Tibial artery (tissue), 4 donors: Measurements from ENCODE around the gene RAPGEF6.

Experiments
- DNase-seq, 2 donors: peaks; one replicate each; pipeline ENCODE4 v3.0.0-alpha.2; 2019
- H3K27ac ChIP-seq, 2 donors: fragments of 200-600 bp; sonication (generic) in 1 of 2; 1 replicate in 1 of 2; 2 replicates in 1 of 2; pipeline ENCODE4 v1.5.1; 2018 to 2019; ENCODE audit warnings: mild to moderate bottlenecking in 1 of 2
- H3K27me3 ChIP-seq, 2 donors: fragments of 200-600 bp; sonication (generic) in 1 of 2; one replicate each; pipeline versions ENCODE4 v1.5.1 to v1.6.0; 2016 to 2019
- H3K36me3 ChIP-seq, 3 donors: fragments of 200-600 bp; sonication (generic) in 2 of 3; one replicate each; pipeline ENCODE4 v1.5.1; 2016 to 2019; ENCODE audit warnings: mild to moderate bottlenecking in 2 of 3
- H3K4me1 ChIP-seq, 4 donors: fragments of 200-600 bp; sonication (generic) in 2 of 4; 1 replicate in 3 of 4; 2 replicates in 1 of 4; pipeline ENCODE4 v1.5.1; 2016 to 2019
- H3K4me3 ChIP-seq, 2 donors: fragments of 200-600 bp; sonication (generic) in 1 of 2; 1 replicate in 1 of 2; 2 replicates in 1 of 2; pipeline ENCODE4 v1.5.1; 2018 to 2019; ENCODE audit warnings: mild to moderate bottlenecking in 2 of 2
- H3K9me3 ChIP-seq, 3 donors: fragments of 200-600 bp; sonication (generic) in 1 of 3; one replicate each; pipeline ENCODE4 v1.5.1; 2016 to 2019
- intact Hi-C: fragments of 100-400 bp; cut with DNase I; formaldehyde crosslinking; loops from one replicate; pipeline ENCODE4 v1.15.0; 2023; ENCODE audit warnings: low total_unique reads
- TF ChIP-seq, protein P1 (sequence below), 2 experiments: fragments of 200-600 bp in 1 of 2; fragments of 450-650 bp in 1 of 2; IDR thresholded peaks; one replicate each; pipeline ENCODE4 v1.5.1; 2017 to 2019; ENCODE audit warnings: antibody characterized with exemption in 2 of 2, mild to moderate bottlenecking in 1 of 2, moderate library complexity in 1 of 2

Gene RAPGEF6

DNA sequence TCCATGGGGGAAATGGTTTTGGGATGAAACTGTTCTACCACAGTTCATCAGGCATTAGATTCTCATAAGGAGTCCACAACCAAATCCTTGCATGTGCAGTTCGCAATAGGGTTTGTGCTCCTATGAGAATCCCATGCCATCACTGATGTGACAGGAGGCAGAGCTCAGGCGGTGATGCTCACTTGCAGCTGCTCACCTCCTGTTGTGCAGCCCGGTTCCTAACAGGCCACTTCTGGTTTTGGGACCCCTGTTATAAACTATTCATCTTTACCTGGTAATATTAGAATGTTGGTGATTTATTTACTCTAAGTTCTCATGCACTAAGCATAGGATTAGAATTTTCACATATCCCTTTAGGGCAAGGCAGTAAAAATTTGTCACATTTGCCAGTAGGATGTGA, 248.9 kb downstream of the RAPGEF6 start:
- intact Hi-C loops, result loop anchor here (10.0 kb wide), 1 partner anchor 121 kb away; the partner anchor contains the start of gene CDC42SE2
- H3K4me1 ChIP-seq, result peaks cover 0 to 7% (median 1%) of the 10 kb centered on the region in 4 donors

DNA sequence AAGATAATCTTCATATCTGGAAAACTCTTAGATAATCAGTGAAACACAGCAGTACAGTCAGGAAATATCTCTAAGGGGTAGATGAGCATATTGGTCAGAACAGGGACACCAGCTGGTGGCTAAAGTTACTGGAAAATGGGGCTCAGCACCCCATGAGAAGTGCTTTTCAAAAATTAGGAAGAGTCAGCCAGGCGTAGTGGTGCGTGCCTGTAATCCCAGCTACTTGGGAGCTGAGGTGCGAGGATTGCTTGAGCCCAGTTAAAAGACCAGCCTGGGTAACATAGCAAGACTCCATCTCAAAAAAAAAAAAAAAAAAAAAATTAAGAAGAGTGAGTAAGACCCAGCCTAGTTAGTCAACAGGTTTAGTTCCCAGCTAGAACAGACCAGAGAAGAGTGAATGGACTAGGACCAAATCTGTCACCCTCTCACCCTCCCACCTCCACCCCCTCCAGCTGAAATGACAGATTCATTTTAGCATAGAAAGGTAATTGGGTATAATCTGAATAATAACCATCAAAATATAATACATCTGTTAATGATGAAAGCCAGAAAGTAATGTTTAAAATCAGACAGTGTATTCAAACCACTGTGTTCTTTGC, 250.3 kb downstream of the RAPGEF6 start:
- Histone ChIP-seq H3K27me3 (no peaks in the 10 kb centered on the region), H3K4me3 (no peak overlapping the region), H3K9me3 (no peaks in the 10 kb centered on the region), H3K36me3 (peaks cover 0 to 11% (median 5%) of the 10 kb centered on the region in 3 donors), H3K4me1 (peaks cover 0 to 18% (median 3%) of the 10 kb centered on the region in 4 donors), H3K27ac (no peak overlapping the region)
- TF ChIP-seq, protein P1, sequence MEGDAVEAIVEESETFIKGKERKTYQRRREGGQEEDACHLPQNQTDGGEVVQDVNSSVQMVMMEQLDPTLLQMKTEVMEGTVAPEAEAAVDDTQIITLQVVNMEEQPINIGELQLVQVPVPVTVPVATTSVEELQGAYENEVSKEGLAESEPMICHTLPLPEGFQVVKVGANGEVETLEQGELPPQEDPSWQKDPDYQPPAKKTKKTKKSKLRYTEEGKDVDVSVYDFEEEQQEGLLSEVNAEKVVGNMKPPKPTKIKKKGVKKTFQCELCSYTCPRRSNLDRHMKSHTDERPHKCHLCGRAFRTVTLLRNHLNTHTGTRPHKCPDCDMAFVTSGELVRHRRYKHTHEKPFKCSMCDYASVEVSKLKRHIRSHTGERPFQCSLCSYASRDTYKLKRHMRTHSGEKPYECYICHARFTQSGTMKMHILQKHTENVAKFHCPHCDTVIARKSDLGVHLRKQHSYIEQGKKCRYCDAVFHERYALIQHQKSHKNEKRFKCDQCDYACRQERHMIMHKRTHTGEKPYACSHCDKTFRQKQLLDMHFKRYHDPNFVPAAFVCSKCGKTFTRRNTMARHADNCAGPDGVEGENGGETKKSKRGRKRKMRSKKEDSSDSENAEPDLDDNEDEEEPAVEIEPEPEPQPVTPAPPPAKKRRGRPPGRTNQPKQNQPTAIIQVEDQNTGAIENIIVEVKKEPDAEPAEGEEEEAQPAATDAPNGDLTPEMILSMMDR (IDR thresholded peaks at IDR 0.05), result no peak
- no peak for DNase-seq
- intact Hi-C loops, result loop anchor here (10.0 kb wide), 1 partner anchor 120 kb away; the partner anchor contains the start of gene CDC42SE2

More for the DNA sequence above, 248.9 kb downstream of the RAPGEF6 start:
- Histone ChIP-seq H3K27ac (no peak overlapping the region), H3K27me3 (no peaks in the 10 kb centered on the region), H3K4me3 (no peak overlapping the region), H3K9me3 (no peaks in the 10 kb centered on the region), H3K36me3 (peaks cover 0 to 11% (median 8%) of the 10 kb centered on the region in 3 donors)
- no peak for DNase-seq
- TF ChIP-seq, protein P1 (IDR thresholded peaks at IDR 0.05), result no peak

DNA sequence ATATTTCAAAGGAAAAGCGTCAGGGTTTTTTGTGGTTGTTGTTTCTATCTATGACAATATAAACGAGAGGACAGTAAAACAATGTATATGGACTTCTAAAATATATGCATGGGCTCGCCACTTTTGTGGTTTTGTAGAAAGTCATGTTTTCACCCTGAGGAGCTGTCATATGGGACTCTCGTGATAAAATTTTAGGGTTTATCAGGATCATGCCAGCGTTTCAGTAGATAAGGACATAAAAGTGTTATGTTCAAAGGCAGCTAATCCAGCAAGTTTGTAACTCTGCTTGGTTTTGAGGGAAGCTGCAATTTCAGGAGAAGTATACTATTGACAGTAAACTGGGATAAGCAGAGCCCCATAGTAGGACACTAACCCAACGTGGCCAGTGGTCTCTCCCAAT, 250.9 kb downstream of the RAPGEF6 start:
- no peak for DNase-seq
- H3K9me3 ChIP-seq, result no peaks in the 10 kb centered on the region
- peaks cover 0 to 19% (median 3%) of the 10 kb centered on the region in 4 donors for H3K4me1 ChIP-seq
- no peak overlapping the region for H3K27ac ChIP-seq
- H3K27me3 ChIP-seq, result no peaks in the 10 kb centered on the region
- no peak overlapping the region for H3K4me3 ChIP-seq
- peaks cover 0 to 11% (median 5%) of the 10 kb centered on the region in 3 donors for H3K36me3 ChIP-seq
- intact Hi-C loops, result loop anchor here (10.0 kb wide), 1 partner anchor 119 kb away; the partner anchor contains the start of gene CDC42SE2
- TF ChIP-seq, protein P1 (IDR thresholded peaks at IDR 0.05), result no peak

DNA sequence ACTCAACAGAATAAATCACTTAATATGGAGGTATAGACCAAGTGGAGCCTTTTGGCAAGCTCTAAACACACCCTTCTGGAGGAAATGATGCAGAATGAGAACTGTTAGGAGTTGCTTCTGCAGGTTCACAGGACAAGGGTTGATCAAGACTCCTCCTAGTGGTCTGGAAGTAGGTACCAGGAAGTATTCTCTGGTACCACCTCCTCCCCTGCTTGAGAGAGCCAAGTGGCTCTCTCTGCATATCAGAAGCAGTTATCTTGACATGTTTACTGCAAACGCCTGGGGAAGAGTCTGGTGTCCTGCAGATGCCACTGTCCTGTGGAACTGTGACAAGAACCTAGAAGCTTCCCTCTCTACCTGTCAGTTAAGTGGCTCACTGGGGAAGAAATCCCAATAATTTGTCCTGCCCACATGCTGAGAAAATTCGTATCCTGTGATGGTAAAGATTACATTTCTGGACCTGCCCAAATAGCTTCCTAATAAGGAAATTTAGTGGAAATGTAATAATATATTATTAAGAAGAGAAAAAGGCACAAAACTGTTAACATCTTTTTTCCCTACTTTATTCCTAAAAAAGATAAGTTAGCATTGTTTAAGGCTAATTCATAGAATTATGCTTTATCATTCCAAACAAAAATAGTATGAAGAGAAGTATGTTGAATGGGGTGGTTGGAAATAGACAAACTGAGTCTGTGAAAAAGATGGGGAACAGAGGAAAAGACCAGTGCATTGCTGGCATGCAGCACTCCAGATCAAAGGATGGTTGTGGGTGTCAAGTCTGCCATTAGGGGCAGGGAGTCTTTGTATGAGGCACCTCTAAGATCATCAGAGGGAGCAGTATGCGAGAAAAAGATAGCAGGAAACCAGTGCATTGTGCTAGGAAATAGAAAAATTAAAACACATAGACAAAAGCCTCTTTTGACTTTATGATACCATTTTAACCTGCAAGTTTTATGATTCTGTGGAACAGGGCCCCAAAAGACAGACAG, 252.3 kb downstream of the RAPGEF6 start:
- Histone ChIP-seq H3K27ac (no peak overlapping the region), H3K4me1 (peaks cover 0 to 29% (median 3%) of the 10 kb centered on the region in 4 donors), H3K36me3 (peaks cover 0 to 6% (median 2%) of the 10 kb centered on the region in 3 donors), H3K4me3 (no peak overlapping the region), H3K9me3 (no peaks in the 10 kb centered on the region), H3K27me3 (no peaks in the 10 kb centered on the region)
- TF ChIP-seq, protein P1 (IDR thresholded peaks at IDR 0.05), result no peak
- no peak for DNase-seq
- intact Hi-C loops, result loop anchor here (10.0 kb wide), 1 partner anchor 118 kb away; the partner anchor contains the start of gene CDC42SE2

DNA sequence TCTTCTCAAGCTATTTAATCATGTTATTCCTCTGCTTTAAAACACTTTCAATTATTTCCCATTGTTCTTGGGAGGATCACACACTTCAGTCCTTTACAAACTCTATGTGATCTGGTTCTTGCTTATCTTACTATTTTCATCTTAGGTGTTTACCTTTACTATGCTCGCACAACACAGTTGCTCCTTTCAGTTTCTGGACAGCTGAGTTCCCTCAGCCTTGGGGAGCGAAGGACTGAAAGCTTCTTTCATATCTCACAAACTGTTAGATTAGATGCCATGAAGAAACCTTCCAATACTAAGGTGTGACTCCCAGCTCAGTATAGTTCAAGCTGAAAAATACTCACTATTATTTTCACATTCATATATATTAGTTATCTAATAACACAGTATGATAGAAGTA, 253.3 kb downstream of the RAPGEF6 start:
- intact Hi-C loops, result loop anchor here (10.0 kb wide), 1 partner anchor 117 kb away; the partner anchor contains the start of gene CDC42SE2
- peaks cover 0 to 29% (median 3%) of the 10 kb centered on the region in 4 donors for H3K4me1 ChIP-seq

More for the DNA sequence above, 253.3 kb downstream of the RAPGEF6 start:
- DNase-seq, result no peak
- Histone ChIP-seq H3K27ac (no peak overlapping the region), H3K4me3 (no peak overlapping the region), H3K36me3 (peaks cover 0 to 6% (median 0%) of the 10 kb centered on the region in 3 donors), H3K9me3 (no peaks in the 10 kb centered on the region), H3K27me3 (no peaks in the 10 kb centered on the region)
- TF ChIP-seq, protein P1 (IDR thresholded peaks at IDR 0.05), result no peak
